Body of pancreas (tissue), 4 donors: Measurements from ENCODE around the gene SLC9A2. TPM values are rescaled to one million over a fixed set of nuclear protein-coding genes. Genes with fewer than 3 reads are reported as not detected.

Source experiments
- ATAC-seq: fragments of 150-250 bp; one replicate; pipeline ENCODE4 v1.9.1; 2016
- DNase-seq, 4 donors: peaks; one replicate each; pipeline ENCODE4 v3.0.0-alpha.2; 2019
- H3K27ac ChIP-seq, 4 donors: fragments of 200-600 bp; sonication (generic); 1 replicate in 3 of 4; 2 replicates in 1 of 4; pipeline versions ENCODE4 v1.5.1 to v1.6.1; 2016 to 2019; ENCODE audit warnings: mild to moderate bottlenecking in 1 of 4, mixed read lengths in 1 of 4, moderate library complexity in 1 of 4
- H3K27me3 ChIP-seq, 2 donors: fragments of 200-600 bp; sonication (generic); one replicate each; pipeline ENCODE4 v1.6.0; 2016; ENCODE audit warnings: mild to moderate bottlenecking in 1 of 2
- H3K36me3 ChIP-seq, 2 donors: fragments of 200-600 bp; sonication (generic); replicated peaks in 1 of 2; 2 replicates each; pipeline ENCODE4 v1.5.1; 2016; ENCODE audit warnings: low read depth in 2 of 2; ENCODE audit not compliant: insufficient read depth in 1 of 2
- H3K4me1 ChIP-seq: fragments of 200-600 bp; sonication (generic); one replicate; pipeline ENCODE4 v1.6.0; 2016
- H3K4me3 ChIP-seq, 2 donors: fragments of 200-600 bp; sonication (generic); 1 replicate in 1 of 2; 2 replicates in 1 of 2; pipeline ENCODE4 v1.5.1; 2016 to 2019
- H3K9me3 ChIP-seq, 3 donors: fragments of 200-600 bp; sonication (generic); 1 replicate in 2 of 3; 2 replicates in 1 of 3; pipeline ENCODE4 v1.5.1; 2016
- POLR2A ChIP-seq, 3 donors: fragments of 450-650 bp; IDR thresholded peaks; one replicate each; pipeline ENCODE4 v1.6.1; 2016; ENCODE audit warnings: antibody characterized with exemption in 3 of 3, mild to moderate bottlenecking in 2 of 3
- whole genome bisulfite sequencing, 2 donors: methylation state at CpG; one replicate each; pipeline ENCODE4 v1.1.5; 2017; 5-methylcytosine and 5-hydroxymethylcytosine counted together
- intact Hi-C: fragments of 100-400 bp; cut with DNase I; formaldehyde crosslinking; loops from one replicate; pipeline ENCODE4 v1.15.1; 2023
- total RNA-seq, 2 donors: library from RNA; depleted of rRNA; stranded (reverse); fragments of >200 nt; gene quantifications; one replicate each; pipeline ENCODE4 v1.1.0, GENCODE V29; 2016
- TF ChIP-seq, protein P1 (sequence below), 7 experiments: fragments of 450-650 bp in 4 of 7; fragments of 200-600 bp in 3 of 7; sonication (generic) in 3 of 7; IDR thresholded peaks; one replicate each; pipeline ENCODE4 v1.5.1; 2016 to 2019; ENCODE audit warnings: antibody characterized with exemption in 7 of 7

SLC9A2 gene
- total RNA-seq, 2 donors from 2014 or later, result 1.0 TPM; not detected in 1

DNA sequence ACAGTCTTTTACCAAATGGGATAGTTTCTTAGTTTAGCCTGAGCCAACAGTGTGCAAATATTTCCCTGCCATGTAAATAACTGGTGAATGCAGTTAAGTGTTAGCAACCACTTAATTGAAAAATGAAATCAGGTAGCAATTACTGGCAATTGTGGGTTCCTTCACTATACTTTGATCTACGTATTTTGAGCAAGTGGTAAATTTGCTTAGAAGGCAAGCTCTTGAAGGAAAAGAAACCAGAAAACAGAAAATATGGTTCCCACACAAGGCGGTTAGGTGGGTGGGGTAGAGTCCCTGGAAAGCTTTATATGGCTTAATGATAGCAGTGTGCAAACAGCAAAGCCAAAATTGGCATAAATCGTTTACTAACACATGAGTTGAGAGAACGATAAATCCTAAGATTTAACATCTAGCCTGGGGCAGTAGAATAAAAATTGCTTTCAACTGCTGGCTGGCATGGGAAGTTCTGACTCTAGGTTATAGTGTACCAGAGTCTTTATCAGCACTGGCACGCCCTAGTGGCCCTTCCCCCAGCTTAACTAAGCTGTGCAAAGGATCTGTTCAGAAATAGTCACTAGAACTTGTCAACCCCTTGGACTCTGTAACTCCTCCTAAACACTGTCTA is 17.0 kb downstream of the SLC9A2 start:
- H3K4me1 ChIP-seq, result no peaks in the 10 kb centered on the region
- no peak for TF ChIP-seq POLR2A (IDR thresholded peaks at IDR 0.05)
- TF ChIP-seq, protein P1, sequence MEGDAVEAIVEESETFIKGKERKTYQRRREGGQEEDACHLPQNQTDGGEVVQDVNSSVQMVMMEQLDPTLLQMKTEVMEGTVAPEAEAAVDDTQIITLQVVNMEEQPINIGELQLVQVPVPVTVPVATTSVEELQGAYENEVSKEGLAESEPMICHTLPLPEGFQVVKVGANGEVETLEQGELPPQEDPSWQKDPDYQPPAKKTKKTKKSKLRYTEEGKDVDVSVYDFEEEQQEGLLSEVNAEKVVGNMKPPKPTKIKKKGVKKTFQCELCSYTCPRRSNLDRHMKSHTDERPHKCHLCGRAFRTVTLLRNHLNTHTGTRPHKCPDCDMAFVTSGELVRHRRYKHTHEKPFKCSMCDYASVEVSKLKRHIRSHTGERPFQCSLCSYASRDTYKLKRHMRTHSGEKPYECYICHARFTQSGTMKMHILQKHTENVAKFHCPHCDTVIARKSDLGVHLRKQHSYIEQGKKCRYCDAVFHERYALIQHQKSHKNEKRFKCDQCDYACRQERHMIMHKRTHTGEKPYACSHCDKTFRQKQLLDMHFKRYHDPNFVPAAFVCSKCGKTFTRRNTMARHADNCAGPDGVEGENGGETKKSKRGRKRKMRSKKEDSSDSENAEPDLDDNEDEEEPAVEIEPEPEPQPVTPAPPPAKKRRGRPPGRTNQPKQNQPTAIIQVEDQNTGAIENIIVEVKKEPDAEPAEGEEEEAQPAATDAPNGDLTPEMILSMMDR (IDR thresholded peaks at IDR 0.05), result no peak
- intact Hi-C loops, result no loop called here
- WGBS, 2 donors, result 37 to 46% methylated on average over 5 of the region's 5 CpGs
- no peak overlapping the region for H3K4me3 ChIP-seq
- no peaks in the 10 kb centered on the region for H3K9me3 ChIP-seq
- no peak overlapping the region for H3K27ac ChIP-seq
- no peak for DNase-seq
- no peak for ATAC-seq
- no peaks in the 10 kb centered on the region for H3K27me3 ChIP-seq
- no peaks in the 10 kb centered on the region for H3K36me3 ChIP-seq

DNA sequence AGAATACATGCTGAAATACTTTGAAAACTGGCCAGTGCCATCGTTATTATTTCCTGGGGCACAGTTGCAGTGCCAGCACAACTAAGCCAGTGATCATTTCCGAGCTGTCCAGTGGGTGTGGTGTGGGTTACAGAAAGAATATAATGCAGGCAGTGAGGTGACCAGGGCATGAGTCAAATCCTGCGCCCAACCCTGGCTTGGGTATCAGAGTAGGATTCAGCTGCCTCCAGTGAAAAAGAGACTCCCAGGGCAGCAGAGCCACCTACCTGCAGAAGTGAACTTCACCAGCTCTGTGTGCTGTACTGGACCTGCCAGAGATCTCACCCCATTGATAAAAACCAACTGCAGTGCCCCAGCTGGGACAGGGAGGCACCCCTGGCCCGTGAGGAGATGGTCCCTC is 18.0 kb downstream of the SLC9A2 start:
- 58 to 59% methylated on average over 4 of the region's 4 CpGs for WGBS, 2 donors

DNA sequence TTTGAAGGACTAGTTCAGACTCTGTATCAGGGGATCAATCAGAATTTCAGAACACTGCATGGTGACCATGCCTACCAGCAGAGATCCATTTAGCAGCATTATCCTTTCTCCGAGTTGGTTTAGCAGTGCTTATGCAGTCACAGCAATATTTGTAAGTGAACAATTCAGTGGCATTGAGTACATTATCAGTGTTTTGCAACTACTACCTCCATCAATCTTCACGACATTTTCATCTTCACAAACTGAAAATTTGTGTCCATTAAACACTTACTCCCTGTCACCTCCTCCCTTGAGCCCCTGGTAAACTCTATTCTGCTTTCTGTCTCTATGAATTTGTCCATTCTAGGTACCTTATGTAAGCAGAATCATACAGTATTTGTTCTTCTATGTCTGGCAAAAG is 20.1 kb downstream of the SLC9A2 start:
- 56 to 61% methylated on average over 2 of the region's 2 CpGs for WGBS, 2 donors
- H3K4me3 ChIP-seq, result no peak overlapping the region
- peaks cover 0 to 3% of the 10 kb centered on the region in 2 donors for H3K27me3 ChIP-seq
- intact Hi-C loops, result no loop called here
- TF ChIP-seq, protein P1 (IDR thresholded peaks at IDR 0.05), result no peak
- no peak for TF ChIP-seq POLR2A (IDR thresholded peaks at IDR 0.05)
- ATAC-seq (no peak), DNase-seq (no peak)
- H3K9me3 ChIP-seq, result no peaks in the 10 kb centered on the region
- H3K4me1 ChIP-seq, result no peaks in the 10 kb centered on the region
- H3K36me3 ChIP-seq, result no peaks in the 10 kb centered on the region
- H3K27ac ChIP-seq, result no peak overlapping the region

More for the DNA sequence above, 18.0 kb downstream of the SLC9A2 start:
- H3K9me3 ChIP-seq, result no peaks in the 10 kb centered on the region
- no peak for ATAC-seq
- DNase-seq, result no peak
- no peaks in the 10 kb centered on the region for H3K27me3 ChIP-seq
- H3K4me1 ChIP-seq, result no peaks in the 10 kb centered on the region
- intact Hi-C loops, result no loop called here
- H3K36me3 ChIP-seq, result no peaks in the 10 kb centered on the region
- H3K4me3 ChIP-seq, result no peak overlapping the region
- TF ChIP-seq, protein P1 (IDR thresholded peaks at IDR 0.05), result no peak
- TF ChIP-seq POLR2A (IDR thresholded peaks at IDR 0.05), result no peak
- no peak overlapping the region for H3K27ac ChIP-seq

DNA sequence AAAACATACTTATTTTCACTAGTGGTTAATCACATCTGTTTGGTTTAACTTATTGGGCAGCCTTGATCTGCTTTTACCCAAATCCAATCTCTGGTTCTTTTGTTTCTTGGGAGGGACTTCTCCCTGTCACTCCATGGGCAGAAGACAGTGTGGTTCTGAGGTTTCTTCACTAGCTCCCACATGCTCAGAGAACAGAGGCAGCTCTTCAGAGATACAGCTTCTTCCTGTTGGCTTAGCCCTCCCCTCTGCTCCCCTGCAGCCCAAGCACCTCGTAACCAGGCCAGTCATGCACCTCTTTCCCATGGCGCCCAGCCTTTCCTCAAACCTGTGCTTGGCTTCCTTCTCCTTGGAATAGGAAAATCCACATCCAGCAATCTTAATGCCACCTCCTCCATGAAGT is 32.8 kb downstream of the SLC9A2 start:
- H3K9me3 ChIP-seq, result peaks cover 0 to 8% (median 0%) of the 10 kb centered on the region in 3 donors
- DNase-seq (no peak), ATAC-seq (no peak)
- H3K4me3 ChIP-seq, result no peak overlapping the region
- no peaks in the 10 kb centered on the region for H3K36me3 ChIP-seq
- 77 to 81% methylated on average over 2 of the region's 2 CpGs for WGBS, 2 donors
- intact Hi-C loops, result no loop called here
- no peaks in the 10 kb centered on the region for H3K27me3 ChIP-seq
- TF ChIP-seq, protein P1 (IDR thresholded peaks at IDR 0.05), result no peak
- no peak for TF ChIP-seq POLR2A (IDR thresholded peaks at IDR 0.05)
- no peak overlapping the region for H3K27ac ChIP-seq
- H3K4me1 ChIP-seq, result no peaks in the 10 kb centered on the region

DNA sequence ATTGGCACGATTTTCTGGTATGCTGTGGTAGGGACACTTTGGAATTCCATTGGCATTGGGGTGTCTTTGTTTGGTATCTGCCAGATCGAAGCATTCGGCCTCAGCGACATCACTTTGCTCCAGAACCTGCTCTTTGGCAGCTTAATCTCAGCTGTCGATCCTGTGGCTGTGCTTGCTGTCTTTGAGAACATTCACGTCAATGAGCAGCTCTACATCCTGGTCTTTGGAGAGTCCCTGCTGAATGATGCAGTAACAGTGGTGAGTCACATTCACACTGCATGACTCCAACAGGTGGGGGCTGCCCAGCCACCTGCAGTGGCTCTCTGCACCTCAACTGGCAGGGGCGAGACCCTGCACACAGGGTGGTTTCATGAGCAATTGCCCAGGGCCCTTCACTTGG is 38.4 kb downstream of the SLC9A2 start:
- Histone ChIP-seq H3K36me3 (no peaks in the 10 kb centered on the region), H3K4me3 (no peak overlapping the region), H3K27ac (no peak overlapping the region), H3K4me1 (no peaks in the 10 kb centered on the region), H3K27me3 (no peaks in the 10 kb centered on the region), H3K9me3 (no peaks in the 10 kb centered on the region)
- WGBS, 2 donors, result 68 to 69% methylated on average over 7 of the region's 7 CpGs
- DNase-seq (no peak), ATAC-seq (no peak)
- TF ChIP-seq, protein P1 (IDR thresholded peaks at IDR 0.05), result no peak
- TF ChIP-seq POLR2A (IDR thresholded peaks at IDR 0.05), result no peak
- intact Hi-C loops, result no loop called here
